ENCODE measurements around the gene C3orf62. TPM values are rescaled to one million over a fixed set of nuclear protein-coding genes. Genes with fewer than 3 reads are reported as not detected.
A peak's percentile ranks its signal among the peaks of the same experiment; 100 is the strongest.

C3orf62 gene
- total RNA-seq, 4 donors from 2014 or later, result 3.1 to 8.6 (median 5.0) TPM

DNA sequence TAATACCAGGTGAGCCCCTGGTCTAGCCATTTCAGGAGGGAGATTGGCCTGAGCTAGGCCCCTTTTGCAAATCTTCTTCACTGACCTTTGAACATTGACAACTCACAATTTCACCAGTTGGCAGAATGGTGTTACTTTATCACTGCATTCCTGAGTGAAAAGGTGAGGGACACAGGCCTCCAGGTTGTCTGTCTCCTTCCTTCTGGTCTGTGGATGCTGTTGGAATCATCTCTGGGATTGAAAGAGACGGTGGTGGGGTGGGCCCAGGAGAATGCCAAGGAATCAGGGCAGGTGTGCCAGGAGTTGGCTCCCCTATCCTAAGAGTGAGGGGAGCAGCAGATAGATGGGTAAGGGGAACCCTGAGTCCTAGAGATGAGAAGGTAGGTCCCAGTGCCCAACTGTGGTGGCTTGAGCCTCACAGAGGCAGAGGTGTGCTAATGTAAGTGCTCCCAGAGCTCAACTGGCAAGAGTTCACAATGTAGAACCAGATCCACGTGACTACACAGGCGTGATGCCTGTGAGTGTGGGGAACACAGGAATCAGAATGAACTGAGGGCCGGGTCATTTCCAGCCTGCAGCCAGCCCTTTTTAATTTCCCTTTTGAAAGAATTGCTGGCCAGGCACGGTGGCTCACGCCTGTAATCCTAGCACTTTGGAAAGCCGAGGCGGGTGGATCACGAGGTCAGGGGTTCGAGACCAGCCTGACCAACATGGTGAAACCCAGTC lies 11.2 kb downstream of the C3orf62 start:
- intact Hi-C loops (cut with DNase I; ENCODE audit: low total_unique reads), result no loop called here
- WGBS, 2 donors, result 73 to 82% methylated on average over 10 of the region's 10 CpGs
- DNase-seq (ENCODE audit: low spot score in 2 of 2), result no peak
- H3K4me3 ChIP-seq (ENCODE audit: low read depth, poor library complexity, severe bottlenecking), result no peak overlapping the region
- TF ChIP-seq POLR2A (IDR thresholded peaks at IDR 0.05), result no peak
- TF ChIP-seq, protein P1, sequence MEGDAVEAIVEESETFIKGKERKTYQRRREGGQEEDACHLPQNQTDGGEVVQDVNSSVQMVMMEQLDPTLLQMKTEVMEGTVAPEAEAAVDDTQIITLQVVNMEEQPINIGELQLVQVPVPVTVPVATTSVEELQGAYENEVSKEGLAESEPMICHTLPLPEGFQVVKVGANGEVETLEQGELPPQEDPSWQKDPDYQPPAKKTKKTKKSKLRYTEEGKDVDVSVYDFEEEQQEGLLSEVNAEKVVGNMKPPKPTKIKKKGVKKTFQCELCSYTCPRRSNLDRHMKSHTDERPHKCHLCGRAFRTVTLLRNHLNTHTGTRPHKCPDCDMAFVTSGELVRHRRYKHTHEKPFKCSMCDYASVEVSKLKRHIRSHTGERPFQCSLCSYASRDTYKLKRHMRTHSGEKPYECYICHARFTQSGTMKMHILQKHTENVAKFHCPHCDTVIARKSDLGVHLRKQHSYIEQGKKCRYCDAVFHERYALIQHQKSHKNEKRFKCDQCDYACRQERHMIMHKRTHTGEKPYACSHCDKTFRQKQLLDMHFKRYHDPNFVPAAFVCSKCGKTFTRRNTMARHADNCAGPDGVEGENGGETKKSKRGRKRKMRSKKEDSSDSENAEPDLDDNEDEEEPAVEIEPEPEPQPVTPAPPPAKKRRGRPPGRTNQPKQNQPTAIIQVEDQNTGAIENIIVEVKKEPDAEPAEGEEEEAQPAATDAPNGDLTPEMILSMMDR (IDR thresholded peaks at IDR 0.05), result no peak

- WGBS, 2 donors, result 85 to 88% methylated on average over 6 of the region's 6 CpGs
- no peak for TF ChIP-seq POLR2A (IDR thresholded peaks at IDR 0.05)
- TF ChIP-seq, protein P1 (IDR thresholded peaks at IDR 0.05), result no peak
- no peak for DNase-seq (ENCODE audit: low spot score in 2 of 2)
- no peak overlapping the region for H3K4me3 ChIP-seq (ENCODE audit: low read depth, poor library complexity, severe bottlenecking)
- intact Hi-C loops (cut with DNase I; ENCODE audit: low total_unique reads), result loop anchor here (5.0 kb wide), 1 partner anchor 1046 kb away; no protein-coding TSS in a partner anchor
Measured at GRCh38 chr3:49263159-49263889, 13.7 kb downstream of the C3orf62 start.

DNA sequence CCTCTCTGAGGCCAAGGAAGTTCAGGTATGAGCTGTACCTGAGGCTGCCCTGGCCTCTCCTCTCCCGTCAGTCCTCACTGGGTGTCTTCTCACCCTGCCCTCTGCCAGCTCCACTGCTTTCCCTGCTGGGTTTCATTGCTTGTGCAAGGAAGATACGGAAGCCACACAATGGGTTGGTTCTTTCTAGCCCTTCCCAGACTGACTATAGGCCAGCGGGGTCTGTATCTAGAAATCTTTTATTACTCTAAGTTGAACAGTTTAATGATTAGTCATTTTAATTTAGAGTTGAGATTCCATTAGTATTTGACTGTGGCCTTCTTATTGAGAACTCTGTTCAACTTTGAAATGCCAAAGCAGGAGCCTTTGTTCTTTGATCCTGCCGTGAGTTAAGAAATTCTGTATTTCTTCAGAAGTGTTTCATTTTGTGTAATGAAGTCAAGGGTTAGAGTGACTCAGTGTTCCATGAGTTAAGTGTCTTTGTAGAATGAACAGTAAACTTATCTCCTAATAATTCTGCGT lies 16.2 kb downstream of the C3orf62 start:
- WGBS, 2 donors, result 85 to 89% methylated on average over 5 of the region's 5 CpGs
- TF ChIP-seq POLR2A (IDR thresholded peaks at IDR 0.05), result no peak
- TF ChIP-seq, protein P1 (IDR thresholded peaks at IDR 0.05), result no peak
- no peak for DNase-seq (ENCODE audit: low spot score in 2 of 2)
- intact Hi-C loops (cut with DNase I; ENCODE audit: low total_unique reads), result loop anchor here (5.0 kb wide), 1 partner anchor 1044 kb away; no protein-coding TSS in a partner anchor
- H3K4me3 ChIP-seq (ENCODE audit: low read depth, poor library complexity, severe bottlenecking), result no peak overlapping the region

GRCh38 chr3:49257187-49257586 lies 19.8 kb downstream of the C3orf62 start:
- 69 to 86% methylated on average over 3 of the region's 3 CpGs for WGBS, 2 donors
- no peak for DNase-seq (ENCODE audit: low spot score in 2 of 2)
- intact Hi-C loops (cut with DNase I; ENCODE audit: low total_unique reads), result no loop called here
- H3K4me3 ChIP-seq (ENCODE audit: low read depth, poor library complexity, severe bottlenecking), result no peak overlapping the region
- TF ChIP-seq POLR2A (IDR thresholded peaks at IDR 0.05), result no peak
- TF ChIP-seq, protein P1 (IDR thresholded peaks at IDR 0.05), result no peak

- intact Hi-C loops (cut with DNase I; ENCODE audit: low total_unique reads), result no loop called here
- H3K4me3 ChIP-seq (ENCODE audit: low read depth, poor library complexity, severe bottlenecking), result no peak overlapping the region
- TF ChIP-seq, protein P1 (IDR thresholded peaks at IDR 0.05), result no peak
- TF ChIP-seq POLR2A (IDR thresholded peaks at IDR 0.05), result no peak
- DNase-seq (ENCODE audit: low spot score in 2 of 2), result peak in 1 of 2 donors; percentile 68
- WGBS, 2 donors, result 60 to 80% methylated on average over 6 of the region's 6 CpGs
Measured at GRCh38 chr3:49255718-49256511, 21.1 kb downstream of the C3orf62 start.
